Activated CD8-positive, alpha-beta memory T cell treated with anti-CD3 and anti-CD28 coated beads, Interleukin-2, amount 10 ng/mL, durations not matched to agents 7 days and 5 days (primary cell): ENCODE measurements around the gene MRPS5. TPM values are rescaled to one million over a fixed set of nuclear protein-coding genes. Genes with fewer than 3 reads are reported as not detected.

Source experiments
- ATAC-seq: fragments of 150-1000 bp; cut with Tn5 transposase; one replicate; pipeline ENCODE4 v1.10.0; 2021; ENCODE audit warnings: moderate library complexity
- CTCF ChIA-PET: fragments of 350-600 bp; sonication (Branson Sonifier 250); formaldehyde crosslinking; loops from one replicate; lab custom pipeline; 2021; ENCODE audit warnings: antibody characterized with exemption; lab: Charles Lee
- DNase-seq: peaks from one replicate; pipeline ENCODE4 v3.0.0-alpha.2; 2020
- H3K27ac Mint-ChIP-seq: one replicate; pipeline ENCODE4 v1.8.0; 2021; ENCODE audit warnings: mild to moderate bottlenecking, mixed read lengths
- H3K27me3 Mint-ChIP-seq: one replicate; pipeline ENCODE4 v1.8.0; 2021; ENCODE audit warnings: mixed read lengths
- H3K36me3 Mint-ChIP-seq: one replicate; pipeline ENCODE4 v1.8.0; 2021; ENCODE audit warnings: mild to moderate bottlenecking, mixed read lengths
- H3K4me1 Mint-ChIP-seq: one replicate; pipeline ENCODE4 v1.8.0; 2021; ENCODE audit warnings: mixed read lengths
- H3K4me3 Mint-ChIP-seq: one replicate; pipeline ENCODE4 v1.8.0; 2021; ENCODE audit warnings: mild to moderate bottlenecking, moderate library complexity, mixed read lengths
- H3K9me3 Mint-ChIP-seq: one replicate; pipeline ENCODE4 v1.8.0; 2022; ENCODE audit warnings: low read depth, mixed read lengths
- total RNA-seq, 2 experiments: library from RNA; stranded (reverse); gene quantifications; one replicate each; pipeline ENCODE4 v1.2.3, GENCODE V29; 2021

The MRPS5 gene
- total RNA-seq, 2 experiments from 2014 or later, result 80.0 to 82.7 TPM

DNA sequence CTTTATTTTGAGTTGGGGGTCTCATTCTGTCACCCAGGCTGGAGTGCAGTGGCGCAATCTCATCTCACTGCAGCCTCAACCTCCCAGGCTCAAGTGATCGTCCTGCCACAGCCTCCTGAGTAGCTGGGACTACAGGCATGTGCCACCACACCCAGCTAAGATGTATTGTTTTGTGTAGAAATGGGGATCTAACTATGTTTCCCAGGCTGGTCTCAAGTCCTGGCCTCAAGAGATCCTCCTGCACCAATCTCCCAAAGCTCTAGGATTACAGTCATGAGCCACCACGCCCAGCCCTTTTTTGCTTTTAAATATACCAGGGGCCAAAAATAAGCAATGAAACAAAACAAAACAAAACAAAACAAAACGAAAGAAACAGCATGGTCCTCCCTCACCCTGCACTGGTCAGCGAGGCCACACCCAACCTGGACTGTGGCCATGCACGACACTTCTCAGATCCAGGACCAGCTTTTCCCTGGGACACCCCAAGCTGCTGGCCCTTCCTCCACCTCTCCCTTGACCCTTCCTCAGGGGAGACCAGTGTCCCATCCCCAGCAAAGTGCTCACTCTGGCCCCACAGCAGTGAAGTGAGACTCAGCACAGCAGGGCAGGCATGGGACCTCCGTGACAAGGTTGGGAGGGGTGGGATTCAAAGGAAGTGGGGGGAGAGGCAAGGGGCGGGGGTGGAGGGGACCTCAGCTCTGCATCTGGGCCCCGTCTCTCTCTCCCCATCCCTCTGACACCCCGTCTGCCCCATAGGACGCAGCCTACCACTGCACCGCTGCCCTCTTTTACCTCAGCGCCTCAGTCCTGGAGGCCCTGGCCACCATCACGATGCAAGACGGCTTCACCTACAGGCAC lies 72.6 kb downstream of the MRPS5 start:
- no peak for DNase-seq
- no peak for ATAC-seq
- CTCF ChIA-PET, result interaction anchor here (1.6 kb wide), 1 partner anchor 26 kb away, joined by 7 read pairs; no protein-coding TSS in a partner anchor
- peaks cover 22% of the 10 kb centered on the region for H3K36me3 Mint-ChIP-seq
- no peaks in the 10 kb centered on the region for H3K9me3 Mint-ChIP-seq
- H3K27me3 Mint-ChIP-seq, result no peaks in the 10 kb centered on the region
- peaks cover 47% of the 10 kb centered on the region for H3K4me1 Mint-ChIP-seq
- H3K4me3 Mint-ChIP-seq, result no peak overlapping the region
- H3K27ac Mint-ChIP-seq, result peak overlapping the region; percentile 38

DNA sequence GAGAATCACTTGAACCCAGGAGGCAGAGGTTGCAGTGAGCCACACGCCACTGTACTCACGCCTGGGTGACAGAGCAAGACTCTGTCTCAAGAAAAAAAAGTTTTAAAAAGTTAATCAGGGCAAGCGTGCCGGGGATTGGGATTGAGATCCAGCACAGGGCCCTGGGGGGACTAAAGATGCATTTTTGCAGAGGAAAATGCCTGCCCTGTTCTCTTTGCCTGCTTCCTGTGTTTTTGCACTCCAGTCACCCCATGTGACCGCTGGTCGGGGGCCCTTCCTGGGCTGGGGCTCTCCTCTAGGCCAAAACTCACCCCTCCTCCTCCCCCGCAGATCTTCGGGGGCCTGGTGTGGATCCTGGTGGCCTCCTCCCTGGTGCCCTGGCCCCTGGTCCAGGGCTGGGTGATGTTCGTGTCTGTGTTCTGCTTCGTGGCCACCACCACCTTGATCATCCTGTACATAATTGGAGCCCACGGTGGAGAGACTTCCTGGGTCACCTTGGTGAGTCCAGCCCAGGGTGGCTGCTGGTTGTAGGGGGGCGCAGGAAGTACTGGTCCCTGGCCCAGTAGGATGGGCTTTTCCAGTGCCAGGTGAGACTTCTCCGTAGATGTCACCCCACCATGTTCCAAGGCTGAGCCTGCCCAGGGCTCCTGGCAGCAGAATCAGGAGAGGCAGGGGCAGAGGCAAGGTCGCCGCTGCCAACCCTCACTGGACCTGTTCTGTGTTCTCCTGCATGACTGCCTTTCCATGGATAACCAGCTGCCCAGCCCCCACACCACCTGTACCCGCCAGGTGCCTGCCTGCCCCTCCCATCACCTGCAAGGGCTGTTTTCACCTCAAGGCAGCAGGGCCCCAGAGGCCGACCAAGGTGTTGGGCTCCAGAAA lies 73.7 kb downstream of the MRPS5 start:
- Mint-ChIP-seq H3K4me1 (peaks cover 54% of the 10 kb centered on the region), H3K4me3 (no peak overlapping the region), H3K9me3 (no peaks in the 10 kb centered on the region), H3K27me3 (no peaks in the 10 kb centered on the region), H3K27ac (no peak overlapping the region), H3K36me3 (peaks cover 18% of the 10 kb centered on the region)
- no peak for ATAC-seq
- DNase-seq, result no peak
- CTCF ChIA-PET, result interaction anchor here (1.6 kb wide), 1 partner anchor 25 kb away, joined by 7 read pairs; no protein-coding TSS in a partner anchor

- Mint-ChIP-seq H3K4me1 (peaks cover 59% of the 10 kb centered on the region), H3K4me3 (no peak overlapping the region), H3K27ac (no peak overlapping the region), H3K27me3 (no peaks in the 10 kb centered on the region), H3K36me3 (peaks cover 13% of the 10 kb centered on the region), H3K9me3 (no peaks in the 10 kb centered on the region)
- no peak for ATAC-seq
- CTCF ChIA-PET, result no interaction called here
- DNase-seq, result no peak
Observed at GRCh38 chr2:95046371-95047112, 75.1 kb downstream of the MRPS5 start.

DNA sequence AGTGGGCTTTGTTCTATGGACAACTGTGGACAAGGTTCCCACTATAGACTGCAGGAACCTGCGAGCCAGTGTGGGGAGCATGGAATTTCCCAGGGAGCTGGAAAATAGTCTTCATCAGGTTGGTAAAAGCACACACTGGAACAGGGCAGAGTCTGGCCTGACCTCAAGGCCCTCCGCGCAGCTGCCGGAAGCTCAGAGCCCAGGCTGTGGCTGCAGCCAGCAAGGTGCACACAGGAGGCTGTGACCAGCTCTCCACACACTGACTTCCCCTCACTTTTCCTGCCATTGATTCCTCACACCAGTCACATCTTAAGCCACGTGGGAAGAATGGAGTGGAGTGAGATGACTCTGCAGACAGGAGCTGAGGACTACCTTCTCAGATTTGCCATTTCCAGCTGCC lies 77.0 kb downstream of the MRPS5 start:
- ATAC-seq (no peak), DNase-seq (no peak)
- H3K4me1 Mint-ChIP-seq, result peaks cover 48% of the 10 kb centered on the region
- peaks cover 3% of the 10 kb centered on the region for H3K36me3 Mint-ChIP-seq
- no peaks in the 10 kb centered on the region for H3K9me3 Mint-ChIP-seq
- H3K27ac Mint-ChIP-seq, result no peak overlapping the region
- no peak overlapping the region for H3K4me3 Mint-ChIP-seq
- no peaks in the 10 kb centered on the region for H3K27me3 Mint-ChIP-seq
- CTCF ChIA-PET, result interaction anchor here (0.9 to 2.8 kb wide), 4 partner anchors 9 to 32 kb away, joined by 3 to 13 read pairs (median 8); no protein-coding TSS in a partner anchor

- H3K27ac Mint-ChIP-seq, result no peak overlapping the region
- peaks cover 49% of the 10 kb centered on the region for H3K4me1 Mint-ChIP-seq
- CTCF ChIA-PET, result interaction anchor here (1.2 to 2.8 kb wide), 4 partner anchors 10 to 33 kb away, joined by 5 to 13 read pairs (median 10); no protein-coding TSS in a partner anchor
- DNase-seq, result no peak
- no peak overlapping the region for H3K4me3 Mint-ChIP-seq
- peaks cover 3% of the 10 kb centered on the region for H3K36me3 Mint-ChIP-seq
- H3K9me3 Mint-ChIP-seq, result no peaks in the 10 kb centered on the region
- ATAC-seq, result peak; percentile 37
- no peaks in the 10 kb centered on the region for H3K27me3 Mint-ChIP-seq
Observed at GRCh38 chr2:95043300-95044093, 78.1 kb downstream of the MRPS5 start.

- Mint-ChIP-seq H3K27me3 (no peaks in the 10 kb centered on the region), H3K36me3 (peaks cover 3% of the 10 kb centered on the region), H3K27ac (no peak overlapping the region), H3K9me3 (peaks cover 2% of the 10 kb centered on the region), H3K4me1 (peaks cover 52% of the 10 kb centered on the region), H3K4me3 (no peak overlapping the region)
- no peak for DNase-seq
- no peak for ATAC-seq
- CTCF ChIA-PET, result interaction anchor here (2.1 to 2.8 kb wide), 3 partner anchors 11 to 34 kb away, joined by 9 to 13 read pairs (median 12); no protein-coding TSS in a partner anchor
Observed at GRCh38 chr2:95042472-95043271, 78.9 kb downstream of the MRPS5 start.

DNA sequence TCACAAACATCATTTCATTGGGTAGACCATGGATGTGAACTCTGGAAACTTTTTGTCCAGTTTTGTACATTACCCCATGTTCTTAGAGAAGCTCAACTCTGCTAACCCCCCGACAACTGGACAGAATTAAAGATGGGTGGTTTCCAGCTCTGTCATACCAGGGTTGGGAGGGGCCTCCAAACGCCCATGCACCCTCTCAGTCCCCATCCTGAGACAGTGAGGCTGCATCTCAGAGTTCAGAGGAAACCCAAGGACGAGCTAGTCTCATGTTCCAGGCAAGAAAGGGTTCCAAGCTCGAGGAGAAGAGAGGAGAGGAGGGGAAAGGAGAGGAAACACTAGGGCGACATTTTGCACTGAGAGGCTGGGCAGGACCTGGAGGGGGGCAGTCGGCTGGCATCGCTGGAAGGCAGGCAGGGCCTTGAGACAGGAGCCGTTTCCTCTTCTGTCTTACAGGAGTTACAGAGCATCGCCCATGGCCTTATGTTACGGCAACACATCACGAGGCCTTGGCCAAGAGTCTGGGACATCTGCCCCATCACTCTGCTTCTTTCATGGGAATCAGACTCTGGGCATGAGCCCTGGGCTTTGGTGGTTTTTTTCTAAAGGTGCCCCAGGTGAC lies 79.7 kb downstream of the MRPS5 start:
- ATAC-seq, result no peak
- H3K36me3 Mint-ChIP-seq, result peaks cover 3% of the 10 kb centered on the region

DNA sequence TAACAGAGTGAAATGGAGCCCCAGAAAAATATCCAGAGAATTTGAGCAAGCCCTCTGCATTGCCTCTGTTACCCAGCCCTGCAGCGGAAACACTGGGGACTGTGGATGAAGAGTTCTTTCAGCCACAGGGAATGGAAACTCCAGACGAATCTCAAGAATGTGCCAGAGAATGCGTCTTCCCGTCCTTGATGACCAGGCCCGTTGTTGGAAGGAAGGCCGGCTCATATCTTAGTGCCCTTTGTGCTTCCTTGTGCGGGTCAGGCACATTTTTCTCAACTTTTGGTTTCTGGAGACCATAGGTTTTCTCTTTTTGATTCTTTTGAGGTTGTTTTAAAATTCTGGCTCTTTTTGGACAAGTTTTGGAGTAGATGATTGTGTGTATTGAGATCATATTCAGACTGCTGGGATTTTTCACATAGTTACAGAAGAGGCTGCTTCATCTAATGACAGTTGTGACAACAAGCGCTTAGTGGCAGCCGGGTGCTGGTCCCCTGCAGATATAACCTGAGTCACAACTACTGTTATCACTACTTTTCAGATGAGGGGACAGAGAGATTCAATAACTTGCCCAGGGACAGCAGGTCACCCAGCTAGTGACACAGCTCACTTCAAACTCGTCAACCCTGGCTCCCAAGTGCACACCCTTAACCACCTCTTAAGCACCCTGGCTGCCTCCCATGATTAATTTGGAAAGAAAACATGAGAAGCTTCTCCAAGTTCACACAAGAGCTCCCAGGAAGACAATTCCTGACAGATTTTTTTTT lies 80.4 kb downstream of the MRPS5 start:
- DNase-seq (no peak), ATAC-seq (peak; percentile 18)
- no peak overlapping the region for H3K4me3 Mint-ChIP-seq
- peak overlapping the region; percentile 16 for H3K27ac Mint-ChIP-seq
- H3K27me3 Mint-ChIP-seq, result no peaks in the 10 kb centered on the region
- CTCF ChIA-PET, result interaction anchor here (0.9 to 1.9 kb wide), 3 partner anchors 15 to 38 kb away, joined by 3 to 6 read pairs (median 5); no protein-coding TSS in a partner anchor
- peaks cover 47% of the 10 kb centered on the region for H3K4me1 Mint-ChIP-seq
- peaks cover 7% of the 10 kb centered on the region for H3K9me3 Mint-ChIP-seq
- peaks cover 3% of the 10 kb centered on the region for H3K36me3 Mint-ChIP-seq

More for the DNA sequence above, 79.7 kb downstream of the MRPS5 start:
- CTCF ChIA-PET, result interaction anchor here (0.9 to 2.7 kb wide), 4 partner anchors 12 to 38 kb away, joined by 3 to 13 read pairs (median 6); no protein-coding TSS in a partner anchor
- H3K27ac Mint-ChIP-seq, result no peak overlapping the region
- peaks cover 50% of the 10 kb centered on the region for H3K4me1 Mint-ChIP-seq
- H3K4me3 Mint-ChIP-seq, result no peak overlapping the region
- H3K9me3 Mint-ChIP-seq, result peaks cover 7% of the 10 kb centered on the region
- no peaks in the 10 kb centered on the region for H3K27me3 Mint-ChIP-seq
- DNase-seq, result no peak

DNA sequence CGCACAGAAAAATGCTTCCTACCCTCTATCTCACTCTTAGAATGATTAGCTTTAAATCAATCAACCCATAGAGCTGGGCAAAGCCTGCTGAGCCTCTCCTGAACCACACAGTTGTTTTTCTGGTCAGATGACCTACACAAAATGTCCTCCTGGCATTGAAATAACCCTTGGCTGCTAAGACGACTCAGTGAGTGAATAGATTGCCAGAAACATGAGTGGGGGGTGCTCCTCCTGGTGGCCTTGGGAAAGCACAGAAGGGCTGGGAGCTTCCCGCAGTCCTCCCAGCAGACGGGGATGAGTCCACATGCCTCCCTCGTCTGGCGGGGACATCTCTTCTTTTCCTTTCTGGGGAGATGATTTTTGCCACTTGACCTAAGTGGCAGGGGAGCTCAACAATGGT lies 81.2 kb downstream of the MRPS5 start:
- Mint-ChIP-seq H3K36me3 (peaks cover 1% of the 10 kb centered on the region), H3K27me3 (no peaks in the 10 kb centered on the region), H3K4me3 (no peak overlapping the region), H3K27ac (no peak overlapping the region), H3K9me3 (peaks cover 7% of the 10 kb centered on the region), H3K4me1 (peaks cover 46% of the 10 kb centered on the region)
- CTCF ChIA-PET, result interaction anchor here (1.9 kb wide), 1 partner anchor 39 kb away, joined by 6 read pairs; no protein-coding TSS in a partner anchor
- no peak for DNase-seq
- no peak for ATAC-seq

GRCh38 chr2:95039978-95040377 lies 81.6 kb downstream of the MRPS5 start:
- Mint-ChIP-seq H3K27ac (peak overlapping the region; percentile 5), H3K4me3 (no peak overlapping the region), H3K4me1 (peaks cover 46% of the 10 kb centered on the region), H3K27me3 (no peaks in the 10 kb centered on the region), H3K36me3 (peaks cover 1% of the 10 kb centered on the region), H3K9me3 (peaks cover 7% of the 10 kb centered on the region)
- ATAC-seq, result no peak
- CTCF ChIA-PET, result interaction anchor here (0.7 to 1.9 kb wide), 2 partner anchors 17 to 40 kb away, joined by 3 to 6 read pairs; no protein-coding TSS in a partner anchor
- DNase-seq, result no peak
